ENCODE results near the gene GPR3.

The GPR3 gene

DNA sequence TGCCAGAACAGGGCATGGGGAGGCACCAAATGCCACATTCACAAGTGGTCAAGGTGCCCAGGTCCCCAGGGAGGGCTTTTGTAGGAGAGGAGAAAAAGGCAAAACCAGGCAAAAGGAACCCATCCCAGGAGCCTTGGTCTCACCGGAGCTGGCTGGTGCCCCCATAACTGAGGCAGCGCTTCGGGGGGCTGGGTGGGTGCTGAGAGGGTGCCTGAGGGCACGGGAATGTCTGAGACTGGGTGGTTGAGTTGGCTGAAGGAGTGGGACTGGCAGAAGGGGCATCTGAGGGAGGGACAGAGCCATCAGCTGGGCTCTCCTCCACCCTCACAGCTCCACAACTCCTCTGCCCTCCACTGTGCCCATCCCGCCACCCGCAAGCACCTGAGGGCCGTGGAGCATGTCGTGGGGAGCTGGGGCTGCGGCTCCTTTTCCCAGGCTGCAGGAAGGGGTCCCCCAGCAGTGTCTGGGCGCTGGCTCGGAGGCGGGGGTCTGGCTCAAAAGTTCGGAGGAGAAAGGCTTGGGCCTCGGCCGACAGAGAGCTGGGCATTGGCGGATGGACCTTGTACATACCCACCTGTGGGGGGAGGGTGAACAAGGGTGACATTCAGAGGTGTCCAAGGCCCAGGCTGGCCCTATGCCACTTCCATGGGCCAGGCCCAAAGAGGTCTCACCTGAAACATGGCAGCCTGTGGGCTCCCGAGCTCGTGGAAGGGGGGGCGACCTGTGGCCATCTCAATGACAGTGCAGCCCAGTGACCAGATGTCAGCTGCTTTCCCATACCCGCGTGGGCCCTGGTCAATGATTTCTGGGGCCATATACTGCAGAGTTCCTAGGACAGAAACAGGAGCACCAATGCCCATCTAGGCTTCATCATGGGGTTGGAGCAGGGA, 34.1 kb upstream of the GPR3 start:
- no peak for DNase-seq

DNA sequence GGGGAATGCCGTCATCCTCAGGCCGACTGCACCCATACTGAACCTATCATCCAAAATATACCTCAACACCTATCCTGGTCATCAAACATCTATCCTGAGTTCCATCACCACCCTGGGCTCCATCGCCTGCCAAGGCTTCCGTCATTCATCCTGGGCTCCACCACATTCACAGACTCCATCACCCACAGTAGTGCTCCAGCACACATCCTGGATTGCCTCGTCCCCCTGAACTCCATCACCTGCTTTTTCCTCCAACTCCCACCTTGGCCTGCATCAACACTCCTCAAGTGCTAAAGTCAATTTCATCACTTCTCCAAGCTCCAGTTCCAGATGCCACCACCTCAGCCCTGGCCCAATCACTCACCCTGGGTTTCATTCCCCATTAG, 33.5 kb upstream of the GPR3 start:
- DNase-seq = no peak

DNA sequence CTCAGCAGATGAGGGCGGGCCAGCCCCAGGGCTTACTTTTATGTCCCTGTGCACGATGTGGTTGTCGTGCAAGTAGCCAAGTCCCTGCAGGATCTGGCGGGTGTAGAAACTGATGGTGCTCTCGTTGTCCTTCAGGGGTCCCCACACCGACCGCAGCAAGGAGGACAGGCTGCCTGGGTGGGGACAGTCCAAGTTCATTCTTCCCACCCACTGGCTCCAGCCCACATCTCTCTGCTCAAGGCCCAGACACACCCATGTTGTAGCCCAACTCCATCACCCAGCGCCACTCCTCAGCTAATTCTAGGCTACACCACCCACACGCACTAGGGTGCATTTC, 32.6 kb upstream of the GPR3 start:
- no peak for DNase-seq

DNA sequence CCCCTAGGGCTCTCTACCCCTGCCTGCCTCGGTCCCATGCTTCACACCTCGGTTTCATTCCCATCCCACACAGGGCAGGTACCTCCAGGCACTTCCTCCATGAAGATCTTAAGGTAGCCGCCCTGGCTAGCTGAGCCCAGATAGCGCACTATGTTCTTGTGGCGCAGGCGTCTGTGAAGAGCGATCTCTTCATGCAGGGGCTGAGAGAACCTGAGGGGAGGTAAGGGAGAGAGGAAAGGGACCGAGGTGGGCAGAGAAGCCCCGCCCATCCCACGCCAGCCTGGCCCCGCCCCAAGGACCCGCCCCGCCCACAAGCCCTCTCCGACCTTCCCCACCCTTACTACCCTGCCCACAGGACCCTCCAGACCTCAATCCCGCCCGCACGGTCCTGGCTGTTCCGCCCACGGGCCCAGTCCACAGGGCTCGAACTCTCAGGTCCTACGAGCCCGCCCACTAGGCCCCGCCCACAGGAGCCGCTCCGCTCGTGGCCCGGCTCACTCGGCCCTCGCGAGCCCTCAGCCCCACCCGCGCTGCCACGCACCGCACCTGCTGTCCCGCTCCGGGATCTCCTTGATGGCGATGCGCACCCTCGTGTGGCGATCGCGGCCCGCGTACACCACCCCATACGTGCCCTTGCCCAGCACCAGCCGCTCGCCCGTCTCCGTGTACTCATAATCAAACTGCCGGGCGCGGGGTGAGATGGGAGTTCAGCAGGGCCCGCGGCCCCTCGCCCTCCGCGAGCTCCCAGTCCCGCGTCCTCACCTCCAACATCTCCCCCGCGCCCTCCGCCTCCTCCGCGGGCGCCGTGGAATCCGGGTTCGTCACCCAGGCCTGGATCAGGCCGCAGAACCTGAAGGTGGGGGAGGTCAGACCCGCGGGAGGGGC, 32.0 kb upstream of the GPR3 start:
- peak in 2 of 58 donors; percentile 24 to 40 for DNase-seq

DNA sequence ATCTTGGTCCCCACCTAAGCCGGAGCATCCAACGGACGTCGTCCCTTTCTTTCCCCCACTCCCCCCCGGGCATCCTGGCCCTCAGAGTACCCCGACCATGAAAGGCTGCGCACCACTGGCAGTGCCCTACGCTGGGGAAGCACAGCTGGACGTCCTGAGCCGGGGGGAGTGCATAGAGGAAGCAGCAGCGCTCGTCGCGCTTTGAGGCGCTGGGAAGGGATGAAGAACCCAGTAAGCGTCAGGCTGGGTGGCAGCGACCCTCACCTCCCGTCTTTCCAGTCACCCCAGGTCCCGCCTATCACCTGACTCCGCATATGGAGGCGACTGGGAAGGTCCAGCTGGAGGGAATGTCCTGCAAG, 31.4 kb upstream of the GPR3 start:
- no peak for DNase-seq

DNA sequence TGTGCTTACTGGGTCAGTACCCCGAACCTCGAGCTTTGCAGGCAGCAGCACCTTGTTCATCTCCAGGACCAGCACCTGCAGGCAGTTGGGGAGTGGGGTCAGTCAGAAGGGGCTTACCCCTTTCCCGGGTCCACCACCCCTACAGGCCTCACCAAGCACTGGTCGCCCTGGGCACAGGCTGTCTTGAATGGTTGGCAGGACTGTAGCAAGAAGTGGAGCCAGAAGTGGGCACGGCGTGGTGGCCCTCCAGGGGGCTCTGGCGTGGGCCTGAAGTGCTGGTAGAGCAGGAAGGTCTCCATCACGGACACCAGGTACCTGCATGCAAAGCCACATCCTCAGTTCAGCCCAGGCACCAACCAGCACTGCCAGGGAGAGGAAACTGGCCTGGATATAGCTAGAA, 30.9 kb upstream of the GPR3 start:
- no peak for DNase-seq

DNA sequence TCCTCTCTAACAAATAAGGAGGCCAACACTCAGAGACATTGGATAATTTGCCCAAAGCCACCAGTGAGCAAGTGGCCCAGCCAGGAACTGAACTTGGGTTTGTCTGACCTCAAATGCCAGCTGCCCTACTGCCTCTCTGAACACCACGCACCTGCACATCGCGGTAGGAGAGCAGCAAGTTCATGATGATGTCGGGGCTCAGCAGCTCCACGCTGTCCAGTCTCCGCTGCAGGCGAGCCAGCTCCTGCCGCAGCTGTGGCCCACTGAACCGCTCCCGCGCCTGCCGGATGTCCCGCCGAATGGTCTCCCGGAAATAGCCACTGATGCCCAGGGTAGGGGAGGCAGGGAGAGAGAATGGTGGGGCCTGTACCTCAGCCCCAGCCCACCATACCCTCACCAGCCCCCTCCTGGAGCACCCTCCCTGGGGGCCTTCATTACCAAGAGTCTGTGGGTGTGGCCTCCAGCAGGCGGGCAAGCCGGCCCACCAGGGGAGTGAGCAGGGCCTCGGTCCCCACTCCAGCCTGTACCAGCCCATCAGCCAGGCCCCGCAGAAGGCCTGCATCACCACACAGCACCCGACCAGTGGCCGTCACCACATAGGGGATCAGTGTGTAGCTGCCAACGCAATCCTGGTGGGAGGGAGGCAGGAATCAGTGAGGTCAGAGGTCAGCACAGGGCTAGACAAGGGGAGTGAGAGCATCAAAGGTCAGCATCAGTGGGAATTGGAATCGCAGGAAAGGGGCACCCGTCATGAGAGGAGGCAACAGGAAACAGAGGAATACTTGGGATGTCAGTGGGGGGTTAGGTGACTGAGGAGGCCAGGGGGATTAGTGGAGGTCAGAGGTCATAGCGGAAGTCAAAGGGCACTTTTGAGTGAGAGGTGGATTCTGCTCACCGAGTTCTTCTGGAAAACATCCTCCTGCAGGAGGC, 28.4 kb upstream of the GPR3 start:
- no peak for DNase-seq

DNA sequence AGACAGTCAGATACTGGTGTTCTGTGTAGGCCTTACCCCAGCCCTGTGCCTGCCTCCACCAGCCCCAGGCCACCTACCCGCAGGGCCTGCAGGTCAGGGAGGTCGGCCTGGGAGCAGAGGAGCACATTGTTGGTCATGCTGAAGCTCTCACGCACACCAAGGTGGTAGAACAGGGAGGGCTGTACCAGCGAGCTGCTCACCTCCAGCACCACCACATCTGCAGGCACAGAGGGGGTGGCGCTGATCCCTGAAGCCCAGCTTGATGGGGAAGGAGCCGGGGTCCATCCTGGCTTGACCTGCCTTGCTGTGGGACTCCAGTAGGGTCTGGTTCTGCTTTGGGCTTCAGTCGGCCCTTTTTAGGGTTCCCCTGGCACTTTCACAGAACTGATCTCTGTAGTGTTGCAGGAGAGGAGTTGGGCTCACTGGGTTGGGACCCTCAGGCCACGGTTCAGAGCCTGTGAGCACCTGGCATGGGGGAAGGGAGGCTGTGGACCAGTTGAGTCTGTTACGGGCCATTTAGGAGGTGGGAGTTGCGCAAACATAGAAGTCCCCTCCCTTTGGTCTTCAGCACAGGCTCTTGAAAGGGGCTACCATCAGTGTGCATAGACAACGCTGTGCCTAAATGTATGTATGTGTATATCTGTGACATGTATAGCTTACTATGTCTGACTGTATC, 27.6 kb upstream of the GPR3 start:
- DNase-seq = no peak

DNA sequence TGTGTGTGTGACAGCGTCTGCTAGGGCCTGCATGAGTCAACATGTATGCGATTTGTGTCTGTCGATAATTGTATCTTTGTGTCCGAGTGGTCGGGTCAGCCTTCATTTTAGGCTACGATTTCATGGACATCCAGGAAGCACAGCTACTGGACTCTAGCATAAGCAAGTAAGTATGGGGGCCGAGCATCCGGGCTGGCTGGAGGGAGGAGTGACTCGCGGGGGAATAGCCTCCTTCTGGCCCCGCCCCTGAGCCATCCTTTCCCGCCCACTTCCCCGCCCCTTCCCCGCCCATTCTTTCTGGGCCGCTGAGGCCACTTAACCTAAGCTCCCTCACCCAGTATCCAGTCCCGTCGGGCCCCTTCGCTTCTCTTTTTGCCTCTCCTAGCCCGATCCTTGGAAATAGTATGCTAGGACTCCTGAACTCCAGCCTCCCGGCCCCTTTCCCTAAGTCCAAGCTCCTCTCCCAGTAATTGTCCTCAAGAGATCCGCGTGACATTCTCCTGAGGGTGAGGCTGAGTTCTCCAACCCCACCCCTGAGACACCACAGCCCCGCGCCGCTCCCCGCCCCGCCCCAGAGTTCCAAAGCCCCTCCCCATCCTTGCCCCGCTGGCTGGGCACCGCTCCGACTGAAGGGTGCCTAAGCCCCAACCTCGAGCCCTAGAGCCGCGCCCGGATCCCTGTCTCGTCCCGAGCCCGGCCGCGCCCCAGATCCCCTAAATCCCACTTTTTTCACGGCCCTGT, 26.9 kb upstream of the GPR3 start:
- peak in 56 of 58 donors; percentile 16 to 89 (median 68) for DNase-seq

DNA sequence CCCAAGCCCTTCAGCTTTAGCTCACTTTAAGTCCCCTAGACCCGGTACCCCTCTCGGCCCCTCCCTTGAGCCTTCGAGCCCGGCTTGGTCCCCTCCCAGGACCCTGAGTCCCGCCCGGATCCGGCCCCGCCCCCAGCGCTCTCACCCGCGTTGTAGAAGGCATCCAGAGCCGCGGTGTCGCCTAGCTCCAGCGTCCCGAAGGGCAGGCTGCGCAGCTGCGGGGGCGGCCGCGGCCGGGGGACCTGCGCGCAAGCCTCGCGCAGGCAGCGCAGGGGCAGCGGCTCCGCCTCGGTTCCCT, 26.4 kb upstream of the GPR3 start:
- peak in 40 of 58 donors; percentile 8 to 69 (median 43) for DNase-seq

DNA sequence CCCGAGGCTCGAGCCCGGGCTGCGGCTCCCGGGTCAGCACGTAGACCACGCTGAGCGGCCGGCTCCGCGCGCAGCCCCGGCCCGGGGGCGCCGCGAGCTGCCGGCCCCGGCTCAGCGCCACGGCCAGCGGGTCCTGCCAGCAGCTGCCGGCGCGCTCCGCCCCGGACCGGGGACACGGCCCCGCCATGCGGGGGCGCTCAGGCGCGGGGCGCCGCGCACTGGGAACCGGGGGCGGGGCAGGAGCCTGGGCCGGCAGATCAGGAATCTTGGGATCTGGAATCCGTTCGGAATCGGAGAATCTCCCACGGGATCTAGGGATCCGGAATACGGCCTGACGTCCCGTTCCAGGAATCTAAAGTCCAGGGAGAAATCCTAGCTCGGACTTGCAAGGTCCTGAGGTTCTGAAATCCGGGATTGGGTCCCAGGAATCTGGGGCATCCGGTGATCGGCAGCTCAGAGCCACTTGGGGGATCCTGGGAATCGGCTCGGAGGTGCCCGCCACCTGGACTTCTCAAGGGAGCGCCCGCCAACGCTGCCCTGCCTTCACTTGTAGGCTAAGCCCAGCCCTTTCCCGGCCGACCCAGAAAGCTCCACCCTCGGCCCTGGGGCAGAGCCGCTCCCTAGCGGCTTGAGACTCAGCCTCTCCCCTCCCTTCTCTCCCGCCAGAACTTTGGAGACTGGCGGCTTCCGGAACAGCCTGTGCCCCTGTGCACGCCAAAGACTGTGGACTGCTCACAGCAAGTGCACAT, 25.8 kb upstream of the GPR3 start, which contains the start of gene MAP3K6:
TSS of gene MAP3K6 (minus strand) at position 551 of the 749 bp plus-strand sequence. CDS start at position 187, 364 bp downstream.
- DNase-seq = peak in 47 of 58 donors; percentile 9 to 76 (median 41)

DNA sequence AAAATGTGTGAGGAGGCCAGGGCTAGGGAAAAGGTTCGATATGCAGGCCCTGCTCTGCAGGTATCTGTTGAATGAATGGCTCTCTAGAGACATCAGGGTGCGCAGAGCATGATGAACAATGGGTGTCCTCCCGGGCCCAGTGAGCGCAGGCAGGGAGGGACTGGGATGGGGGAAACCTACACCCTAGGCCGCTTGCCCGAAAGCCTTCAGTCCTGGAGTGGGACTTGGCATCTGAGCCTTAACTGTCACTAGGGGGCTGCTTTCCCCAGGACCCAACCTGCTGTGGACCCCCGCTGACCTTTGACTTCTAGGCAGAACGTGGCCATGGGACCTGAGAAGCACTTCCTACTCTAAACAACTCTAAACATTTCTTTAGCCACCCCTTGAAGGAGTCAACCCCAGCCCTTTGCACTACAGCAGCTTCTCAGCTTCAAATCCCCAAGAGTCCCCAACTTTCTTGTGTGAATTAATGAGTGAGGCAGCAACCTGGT, 25.2 kb upstream of the GPR3 start:
- DNase-seq = no peak

DNA sequence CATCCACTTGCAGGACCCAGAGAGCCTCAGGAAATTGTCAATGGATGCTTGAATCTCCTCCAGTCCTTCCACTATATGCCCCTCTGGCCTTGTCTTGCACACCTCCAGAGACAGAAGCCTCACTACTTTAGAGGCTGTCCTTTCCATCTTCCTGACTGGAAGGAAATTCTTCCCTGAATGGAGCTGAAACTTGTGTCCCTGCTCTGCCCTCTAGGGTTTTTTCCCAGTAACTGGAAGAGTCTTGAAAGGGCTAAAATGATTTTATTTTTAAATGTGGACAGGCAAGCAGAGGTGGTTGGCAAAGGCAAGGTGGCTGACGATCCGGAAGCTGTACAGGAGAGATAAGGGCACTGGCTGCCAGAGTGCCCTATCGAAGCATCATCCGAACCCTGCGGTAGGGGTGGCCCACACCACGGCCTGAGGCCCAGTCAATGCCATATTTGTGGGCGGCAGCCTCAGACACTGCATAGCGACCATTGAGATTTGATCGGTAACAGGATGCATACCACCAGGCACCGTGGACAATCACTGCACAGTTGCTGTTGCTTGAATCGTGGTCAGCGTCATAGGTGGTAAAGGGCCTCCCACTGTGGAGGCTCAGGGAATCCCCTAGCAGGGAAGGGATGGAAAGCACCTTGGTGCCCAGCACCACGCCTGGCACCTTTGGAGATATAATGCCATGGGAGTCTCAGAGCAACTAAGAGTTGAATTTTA, 23.4 kb upstream of the GPR3 start:
- no peak for DNase-seq

DNA sequence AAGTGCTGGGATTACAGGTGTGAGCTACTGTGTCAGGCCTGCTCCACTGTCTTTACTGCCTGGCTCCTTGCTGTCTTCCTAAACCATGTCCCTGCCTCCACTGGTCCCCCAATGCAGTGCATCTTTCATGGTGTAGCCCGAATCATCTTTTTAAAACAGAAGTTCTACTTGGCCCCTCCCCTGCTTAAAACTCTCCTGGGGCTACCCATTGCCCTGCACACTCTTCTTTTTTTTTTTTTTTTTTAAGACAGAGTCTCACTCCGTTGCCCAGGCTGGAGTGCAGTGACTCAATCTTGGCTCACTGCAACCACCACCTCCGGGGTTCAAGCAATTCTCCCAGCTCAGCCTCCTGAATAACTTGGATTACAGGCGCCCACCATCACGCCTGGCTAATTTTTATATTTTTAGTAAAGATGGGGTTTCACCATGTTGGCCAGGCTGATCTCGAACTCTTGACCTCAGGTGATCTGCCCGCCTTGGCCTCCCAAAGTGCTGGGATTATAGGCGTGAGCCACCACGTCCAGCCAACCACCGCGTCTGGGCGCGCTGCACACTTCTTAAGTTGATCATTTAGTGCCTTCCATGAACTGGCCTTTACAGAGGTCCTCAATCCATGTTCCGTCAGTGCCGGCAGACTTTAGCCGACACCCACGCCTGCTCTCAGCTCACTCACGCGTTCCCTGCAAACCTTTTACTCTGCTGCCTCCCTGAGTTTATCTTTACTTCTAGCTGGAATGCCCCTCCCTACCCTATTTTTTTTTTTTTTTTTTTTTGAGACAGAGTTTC, 20.2 kb upstream of the GPR3 start:
- DNase-seq = no peak

DNA sequence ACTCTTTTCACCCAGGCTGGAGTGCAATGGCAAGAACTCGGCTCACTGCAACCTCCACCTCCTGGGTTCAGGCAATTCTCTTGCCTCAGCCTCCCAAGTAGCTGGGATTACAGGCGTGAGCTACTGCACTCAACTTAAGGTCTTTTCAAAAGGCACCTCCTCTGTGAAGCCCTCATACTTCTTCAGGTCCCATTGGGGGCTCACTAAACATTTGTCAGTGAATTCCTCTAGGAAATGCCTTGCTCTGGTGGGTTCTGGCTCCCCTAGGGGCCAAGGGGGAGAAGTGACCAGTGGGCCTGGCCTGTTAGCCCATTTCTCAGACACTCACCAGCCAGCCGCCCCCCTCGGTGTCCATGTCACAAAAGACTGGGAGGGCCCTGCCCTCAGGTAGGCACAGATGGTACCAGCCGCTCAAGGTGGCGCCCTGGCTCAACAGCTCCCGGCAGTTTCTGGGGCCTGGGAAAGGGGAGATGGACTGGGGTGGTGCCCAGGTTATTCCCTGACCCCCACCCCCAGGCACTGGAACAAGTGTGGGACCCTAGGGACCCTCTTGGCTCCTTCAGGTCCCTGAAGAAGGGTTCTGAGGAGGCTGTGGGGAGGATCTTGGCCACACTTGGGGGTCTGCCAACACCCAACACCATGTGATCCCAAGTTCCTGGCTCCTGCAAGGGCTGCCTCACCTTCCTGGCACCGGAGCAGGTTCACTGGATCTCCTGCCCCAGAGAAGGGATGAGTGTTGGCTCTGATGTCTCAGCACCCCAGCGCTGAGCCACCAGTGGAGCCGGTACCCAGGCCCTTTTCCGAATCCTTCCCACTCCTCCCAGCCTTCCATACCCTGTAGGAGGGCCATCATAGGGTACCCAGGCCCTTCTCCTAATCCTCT, 19.4 kb upstream of the GPR3 start:
- DNase-seq = no peak

DNA sequence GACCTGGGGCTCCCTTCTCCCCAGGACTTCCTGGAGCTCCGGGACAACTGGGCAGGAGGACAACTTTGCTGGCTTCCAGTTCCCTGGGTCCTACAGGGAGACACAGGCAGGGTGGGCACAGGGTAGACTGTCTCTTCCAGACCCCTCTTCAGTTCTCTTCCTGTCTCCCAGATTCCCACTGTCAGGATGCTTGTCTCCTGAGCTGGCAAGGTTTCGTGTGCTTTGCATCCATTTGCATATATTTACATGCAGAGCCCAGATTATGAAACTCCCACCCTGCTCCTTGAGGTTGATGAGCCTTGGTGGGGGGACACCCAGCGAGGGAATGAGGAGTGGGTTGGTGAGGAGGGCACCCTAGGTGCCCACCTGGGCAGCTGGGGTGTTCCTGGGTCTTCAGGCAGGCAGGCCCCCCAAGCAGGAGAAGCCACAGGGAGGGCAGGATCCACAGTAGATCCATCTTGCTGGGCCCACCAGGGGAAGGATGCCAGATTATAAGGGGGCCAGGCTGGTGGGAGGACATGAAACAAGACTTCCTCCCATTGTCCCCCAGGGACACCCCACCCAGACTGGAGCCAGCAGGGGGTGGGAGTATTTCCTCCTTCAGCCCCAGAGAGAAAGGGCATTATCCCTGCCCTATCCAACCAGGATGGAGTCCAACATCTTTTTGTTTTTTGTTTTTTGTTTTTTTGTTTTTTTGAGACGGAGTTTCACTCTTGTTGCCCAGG, 17.9 kb upstream of the GPR3 start, which contains the start of gene FCN3:
TSS of gene FCN3 (minus strand) at position 463 of the 725 bp plus-strand sequence. CDS start at position 457, 6 bp downstream.
- DNase-seq = no peak

All from anterior cingulate cortex (tissue), 58 donors.